OCI-LY1 (cell line): ENCODE measurements around the gene GJB2.

ENCODE experiments used
- H2AFZ ChIP-seq: fragments of 200-600 bp; sonication (generic), shearing (Covaris generic); 2 replicates; pipeline ENCODE4 v1.6.0; 2014; ENCODE audit warnings: antibody characterized with exemption, mild to moderate bottlenecking, low read length
- H3F3A ChIP-seq: fragments of 200-600 bp; sonication (generic), shearing (Covaris generic); 2 replicates; pipeline ENCODE4 v1.6.0; 2014; ENCODE audit warnings: mild to moderate bottlenecking, antibody characterized with exemption, low read length, moderate library complexity; ENCODE audit not compliant: insufficient read depth
- H3K27ac ChIP-seq: fragments of 200-600 bp; sonication (generic); 2 replicates; pipeline ENCODE4 v1.5.1; 2014; ENCODE audit warnings: low read length, mixed run types, mild to moderate bottlenecking, low read depth; ENCODE audit not compliant: poor library complexity, severe bottlenecking
- H3K27me3 ChIP-seq: fragments of 200-600 bp; sonication (generic); 2 replicates; pipeline ENCODE4 v1.6.0; 2014; ENCODE audit warnings: antibody characterized with exemption, mild to moderate bottlenecking, low read length, moderate library complexity; ENCODE audit not compliant: insufficient read depth
- H3K36me3 ChIP-seq: fragments of 200-600 bp; sonication (generic); 2 replicates; pipeline ENCODE4 v1.6.1; 2014; ENCODE audit warnings: mild to moderate bottlenecking, antibody characterized with exemption, low read length, moderate library complexity, mixed read lengths; ENCODE audit not compliant: insufficient read depth
- H3K4me1 ChIP-seq: fragments of 200-600 bp; sonication (generic); 2 replicates; pipeline ENCODE4 v1.5.1; 2014; ENCODE audit warnings: mild to moderate bottlenecking, low read length, moderate library complexity; ENCODE audit not compliant: insufficient read depth, severe bottlenecking
- H3K4me2 ChIP-seq: fragments of 200-600 bp; sonication (generic), shearing (Covaris generic); 2 replicates; pipeline ENCODE4 v1.6.1; 2014; ENCODE audit warnings: low read length
- H3K4me3 ChIP-seq: fragments of 200-600 bp; sonication (generic); 2 replicates; pipeline ENCODE4 v1.5.1; 2014; ENCODE audit warnings: low read length, low read depth, mild to moderate bottlenecking, mixed read lengths; ENCODE audit not compliant: poor library complexity, severe bottlenecking
- H3K79me2 ChIP-seq: fragments of 200-600 bp; shearing (Covaris generic); 2 replicates; pipeline ENCODE4 v1.6.1; 2016; ENCODE audit warnings: mixed run types, low read length, mixed read lengths; ENCODE audit not compliant: insufficient read depth
- H3K9ac ChIP-seq: fragments of 200-600 bp; sonication (generic), shearing (Covaris generic); 2 replicates; pipeline ENCODE4 v1.6.1; 2014; ENCODE audit warnings: mild to moderate bottlenecking, low read length, mixed read lengths
- H3K9me2 ChIP-seq: fragments of 200-600 bp; sonication (generic), shearing (Covaris generic); 2 replicates; pipeline ENCODE4 v1.6.1; 2014; ENCODE audit warnings: low read depth, mild to moderate bottlenecking, low read length, mixed read lengths
- H3K9me3 ChIP-seq: fragments of 200-600 bp; shearing (Covaris generic); 2 replicates; pipeline ENCODE4 v1.6.1; 2014; ENCODE audit warnings: low read length, mixed read lengths
- H4K20me1 ChIP-seq: fragments of 200-600 bp; sonication (generic), shearing (Covaris generic); 2 replicates; pipeline ENCODE4 v1.6.0; 2016; ENCODE audit warnings: mild to moderate bottlenecking, low read length; ENCODE audit not compliant: insufficient read depth
- CTCF ChIP-seq: fragments of 200-600 bp; sonication (generic), shearing (Covaris generic); IDR thresholded peaks from 2 replicates; pipeline ENCODE4 v1.5.1; 2017; ENCODE audit warnings: mild to moderate bottlenecking, antibody characterized with exemption, low read length, moderate library complexity, mixed read lengths
- EZH2 ChIP-seq: fragments of 200-600 bp; sonication (generic), shearing (Covaris generic); IDR thresholded peaks from 2 replicates; pipeline ENCODE4 v1.8.0; 2017; ENCODE audit warnings: borderline replicate concordance, mixed run types, mild to moderate bottlenecking, antibody characterized with exemption, low read length, moderate library complexity, mixed read lengths

GJB2 gene

GRCh38 chr13:20209948-20210347 is 17.2 kb upstream of the GJB2 start:
- no peaks in the 10 kb centered on the region for H3K9me3 ChIP-seq
- TF ChIP-seq CTCF (no peak), EZH2 (no peak)
- no peak overlapping the region for H3K9ac ChIP-seq
- H3K4me1 ChIP-seq, result no peaks in the 10 kb centered on the region
- H3K4me2 ChIP-seq, result no peak overlapping the region
- no peak overlapping the region for H2AFZ ChIP-seq
- H3K4me3 ChIP-seq, result no peak overlapping the region
- no peaks in the 10 kb centered on the region for H3K9me2 ChIP-seq
- 0 out of 2 replicates have a peak, but pooled peaks cover 3% of the 10 kb centered on the region for H3K27me3 ChIP-seq
- H4K20me1 ChIP-seq, result no peaks in the 10 kb centered on the region
- H3K79me2 ChIP-seq, result no peaks in the 10 kb centered on the region
- H3K36me3 ChIP-seq, result no peaks in the 10 kb centered on the region
- H3K27ac ChIP-seq, result no peak overlapping the region
- H3F3A ChIP-seq, result no peaks in the 10 kb centered on the region

- H3F3A ChIP-seq, result no peaks in the 10 kb centered on the region
These were observed 14.0 kb upstream of the GJB2 start for GRCh38 chr13:20206698-20207235.

DNA sequence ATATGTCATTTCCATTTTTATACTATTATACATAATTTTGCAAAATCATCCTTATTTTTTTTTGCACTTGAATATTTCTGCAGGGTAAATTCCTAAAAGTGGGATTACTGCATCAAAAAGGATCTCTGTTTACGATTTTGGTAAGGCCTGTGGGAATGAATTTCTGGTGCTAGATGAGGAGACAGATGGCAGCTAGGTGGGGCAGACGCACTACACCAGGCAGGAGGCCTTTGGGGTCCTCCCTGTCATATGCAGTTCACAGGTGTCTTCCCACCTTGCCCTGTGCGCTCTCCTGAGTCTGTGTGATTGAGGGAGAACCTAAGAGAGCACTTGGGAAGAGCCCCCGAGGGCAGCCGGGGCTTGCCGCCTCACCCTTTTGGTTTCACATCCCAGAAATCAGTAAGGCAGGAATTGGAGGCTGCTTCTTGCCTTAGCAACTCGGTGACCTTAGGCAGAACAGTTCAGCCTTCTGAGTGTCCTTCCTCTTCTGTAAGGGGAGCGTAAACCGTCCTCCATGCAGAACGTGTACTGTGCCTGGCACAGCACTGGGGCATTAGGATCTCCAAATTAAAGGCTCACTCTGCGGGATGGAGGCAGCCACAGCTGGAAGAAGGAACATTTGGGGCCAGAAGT is 13.4 kb upstream of the GJB2 start:
- Histone ChIP-seq H3K79me2 (no peaks in the 10 kb centered on the region), H3K9ac (no peak overlapping the region), H3K9me3 (no peaks in the 10 kb centered on the region), H3K27ac (no peak overlapping the region), H3K4me3 (no peak overlapping the region), H3K9me2 (no peaks in the 10 kb centered on the region), H4K20me1 (no peaks in the 10 kb centered on the region), H3K36me3 (no peaks in the 10 kb centered on the region), H3K4me1 (no peaks in the 10 kb centered on the region), H3K4me2 (no peak overlapping the region), H3F3A (no peaks in the 10 kb centered on the region), H2AFZ (no peak overlapping the region), H3K27me3 (peaks cover 3% of the 10 kb centered on the region; the same call in 1 of the 2 replicates)
- TF ChIP-seq EZH2 (no peak), CTCF (no peak)

More at GRCh38 chr13:20206698-20207235, 14.0 kb upstream of the GJB2 start:
- Histone ChIP-seq H3K4me2 (no peak overlapping the region), H4K20me1 (no peaks in the 10 kb centered on the region), H3K79me2 (no peaks in the 10 kb centered on the region), H3K36me3 (no peaks in the 10 kb centered on the region), H2AFZ (no peak overlapping the region), H3K9me2 (no peaks in the 10 kb centered on the region), H3K9ac (no peak overlapping the region), H3K4me3 (no peak overlapping the region), H3K27me3 (peaks cover 3% of the 10 kb centered on the region; the same call in 1 of the 2 replicates), H3K27ac (no peak overlapping the region), H3K4me1 (no peaks in the 10 kb centered on the region), H3K9me3 (no peaks in the 10 kb centered on the region)
- no peak for TF ChIP-seq EZH2
- no peak for TF ChIP-seq CTCF
